Fibroblast of skin of back (primary cell): ENCODE results near the gene TFF2.

Experiments
- DNase-seq: peaks from one replicate; pipeline ENCODE4 v3.0.0-alpha.2; 2013

TFF2 gene

DNA sequence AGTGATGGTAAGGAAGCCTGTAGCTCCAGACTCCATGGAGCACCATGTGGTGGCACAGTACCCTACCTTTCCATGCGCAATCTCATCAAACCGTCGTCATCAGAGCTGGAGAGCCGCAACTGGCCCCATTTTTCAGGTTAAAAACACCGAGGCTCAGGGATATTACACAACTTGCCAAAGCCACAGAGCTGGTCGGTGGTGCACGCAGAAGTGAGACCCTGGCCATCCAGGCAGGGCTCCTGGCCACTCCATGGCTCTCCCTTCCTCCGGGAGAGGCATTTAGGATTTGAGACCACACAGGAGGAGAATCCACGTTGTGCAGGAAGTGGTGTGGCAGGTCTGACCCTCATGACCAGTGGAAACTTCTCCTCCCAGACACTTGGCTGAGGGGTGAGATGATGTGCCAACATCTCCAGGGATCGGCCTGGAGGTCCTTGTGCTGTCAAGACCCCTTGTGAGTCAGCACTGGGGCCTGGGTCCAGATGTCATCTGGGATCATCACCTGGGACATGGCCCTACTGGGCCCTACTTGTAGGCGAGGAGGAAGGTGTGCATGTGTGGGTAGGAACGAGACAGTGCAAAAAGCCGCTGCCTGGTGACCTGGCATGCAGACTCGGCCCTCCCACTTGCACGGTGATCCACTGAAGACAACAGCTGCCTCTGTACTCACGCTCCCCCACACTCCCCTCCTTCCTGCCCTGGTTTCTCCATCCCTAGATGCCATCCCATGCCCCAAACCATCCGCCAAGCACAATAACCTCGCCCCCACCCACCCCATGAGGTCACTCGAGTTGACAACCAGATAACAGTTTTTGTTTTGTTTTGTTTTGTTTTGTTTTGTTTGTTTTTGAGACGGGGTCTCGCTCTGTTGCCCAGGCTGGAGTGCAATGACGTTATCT, 46.0 kb downstream of the TFF2 start:
- DNase-seq: no peak

DNA sequence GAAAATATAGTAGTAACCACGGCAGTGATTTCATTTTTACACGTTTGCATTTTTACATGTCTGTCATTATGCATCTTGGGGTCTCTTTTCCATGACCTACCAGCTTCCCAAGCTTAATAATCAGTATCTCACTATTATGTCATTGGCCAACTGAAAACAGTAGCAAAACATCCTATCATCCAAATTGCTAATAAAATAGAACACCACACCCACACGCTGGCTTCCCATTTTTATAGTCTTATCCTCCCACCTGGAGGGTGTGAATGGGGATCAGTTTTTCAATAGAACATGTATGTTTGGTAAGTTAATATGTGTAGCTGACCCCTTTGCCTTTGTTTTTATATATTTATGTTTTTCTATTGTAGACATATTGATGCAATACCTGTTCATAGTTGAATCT, 47.4 kb downstream of the TFF2 start:
- no peak for DNase-seq

- DNase-seq: no peak
These were observed 48.0 kb downstream of the TFF2 start for GRCh38 chr21:42302794-42303193.

DNA sequence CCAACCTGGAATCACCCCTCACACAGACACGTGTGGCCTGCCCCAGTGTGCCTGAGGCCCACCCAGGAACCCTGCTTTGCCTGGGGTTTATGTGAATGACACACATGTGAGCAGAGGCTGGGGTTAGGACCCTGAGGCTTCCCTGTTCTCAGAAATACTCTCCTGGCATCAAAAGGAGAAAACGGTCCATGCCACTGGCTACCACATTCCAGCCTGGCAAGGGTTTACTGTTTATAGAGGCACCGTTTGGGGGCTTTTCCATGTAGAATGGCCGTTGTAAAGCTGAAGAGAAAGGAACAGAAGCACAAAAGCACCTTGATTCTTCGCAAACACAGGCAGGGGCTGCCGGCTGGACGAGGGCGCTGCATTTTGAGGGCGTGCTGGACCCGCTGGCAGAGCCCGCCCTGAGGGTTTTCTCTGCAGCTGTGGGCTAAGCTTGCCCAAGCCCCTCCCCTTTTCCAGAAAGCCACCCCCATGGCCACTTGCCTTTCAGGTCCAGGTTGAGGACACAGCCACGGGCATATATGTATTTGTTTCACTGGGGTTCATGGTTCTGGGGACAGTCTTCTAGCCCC, 48.6 kb downstream of the TFF2 start:
- DNase-seq: no peak

GRCh38 chr21:42301371-42302075, 49.3 kb downstream of the TFF2 start:
- DNase-seq: no peak

GRCh38 chr21:42300956-42301355, 49.8 kb downstream of the TFF2 start:
- DNase-seq: no peak

- DNase-seq: no peak
These were observed 50.7 kb downstream of the TFF2 start for GRCh38 chr21:42300045-42300583.

GRCh38 chr21:42299324-42300044, 51.3 kb downstream of the TFF2 start:
- DNase-seq: no peak

DNA sequence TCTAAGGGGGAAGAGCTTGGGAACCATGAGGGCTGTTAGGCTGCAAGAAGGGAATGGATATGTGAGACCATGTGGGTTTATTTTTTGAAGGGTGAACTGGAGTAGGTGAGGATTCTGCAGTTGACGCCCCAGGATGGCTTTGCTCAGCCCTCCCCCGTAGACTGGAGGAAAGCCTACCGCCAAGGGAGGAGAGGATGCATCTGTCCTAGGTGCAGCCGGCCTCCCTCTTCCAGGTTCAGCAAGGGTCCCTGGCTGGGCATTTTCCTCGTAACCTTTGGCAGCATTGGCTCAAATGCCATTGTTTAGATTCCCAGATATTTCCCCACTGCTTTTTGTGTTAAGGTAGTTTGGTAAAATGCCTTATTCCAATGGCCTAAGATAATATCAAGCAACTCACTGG, 52.1 kb downstream of the TFF2 start:
- DNase-seq: no peak

DNA sequence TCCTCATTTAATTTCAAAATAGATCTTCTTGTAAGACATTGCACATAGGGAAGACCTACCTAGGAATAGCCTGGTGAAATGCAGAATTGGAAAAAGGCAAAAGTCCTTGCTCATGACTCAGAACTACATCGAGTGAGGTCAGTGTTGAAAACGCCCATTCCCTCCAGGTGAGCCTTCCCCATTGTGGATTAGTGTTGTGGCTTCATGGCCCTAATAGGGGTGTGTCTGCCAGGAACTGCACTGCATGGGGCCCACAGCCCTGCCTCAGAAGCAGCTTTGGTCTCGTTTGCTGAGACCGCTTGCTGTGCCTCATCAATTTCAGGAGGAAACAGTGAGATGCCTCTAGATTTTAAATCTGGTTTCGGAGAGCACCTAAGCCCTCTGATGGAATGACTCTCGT, 52.6 kb downstream of the TFF2 start:
- DNase-seq: no peak

DNA sequence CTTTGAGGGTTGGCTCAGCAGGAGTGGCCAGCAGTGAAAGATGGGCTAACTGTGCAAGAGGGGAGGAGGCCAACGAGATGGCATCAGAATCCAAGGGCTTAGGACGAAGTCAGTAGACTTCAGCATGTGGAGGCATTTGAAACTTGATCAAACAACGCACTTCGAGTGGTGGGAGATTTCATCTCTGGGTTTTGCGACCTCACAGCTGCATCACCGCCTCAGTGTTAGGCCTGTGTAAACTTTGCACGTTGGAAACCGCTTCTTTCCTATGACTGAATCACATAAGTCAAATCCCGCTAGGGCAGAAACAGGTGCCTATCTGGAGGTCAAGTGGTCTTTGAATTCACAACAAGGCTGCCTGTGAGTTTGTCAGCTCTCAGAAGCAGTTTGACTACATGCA, 53.4 kb downstream of the TFF2 start:
- no peak for DNase-seq

- DNase-seq: no peak
These were observed 54.3 kb downstream of the TFF2 start for GRCh38 chr21:42296501-42296900.
